Mucosa of descending colon (tissue), 3 donors: ENCODE measurements around the gene CEP350. TPM values are rescaled to one million over a fixed set of nuclear protein-coding genes. Genes with fewer than 3 reads are reported as not detected.
"Not testable (repeated sequence)": the region's sequence is repeated elsewhere in the genome, so short reads cannot be mapped to it uniquely, and the experiment has no call there.

Experiments used
- ATAC-seq: fragments of 200-7000 bp; cut with Tn5 transposase; one replicate; pipeline ENCODE4 v1.9.1; 2020; ENCODE audit warnings: mild to moderate bottlenecking, moderate library complexity
- DNase-seq, 3 donors: peaks; one replicate each; pipeline ENCODE4 v3.0.0-alpha.2; 2020
- H3K36me3 ChIP-seq: fragments of 200-600 bp; one replicate; pipeline ENCODE4 v1.8.0; 2021; ENCODE audit warnings: low read depth, mild to moderate bottlenecking
- H3K4me1 ChIP-seq: fragments of 200-600 bp; one replicate; pipeline ENCODE4 v1.8.0; 2021; ENCODE audit warnings: low read depth, mild to moderate bottlenecking
- H3K4me3 ChIP-seq: fragments of 200-600 bp; one replicate; pipeline ENCODE4 v1.8.0; 2021; ENCODE audit warnings: mild to moderate bottlenecking
- H3K9me3 ChIP-seq: fragments of 200-600 bp; one replicate; pipeline ENCODE4 v1.8.0; 2021; ENCODE audit warnings: mild to moderate bottlenecking
- intact Hi-C, 2 donors: fragments of 100-400 bp; cut with DNase I in 1 of 2; cut with micrococcal nuclease in 1 of 2; formaldehyde crosslinking; loops; one replicate each; pipeline versions ENCODE4 v1.11.0 to v1.11.1; 2022; cut with DNase I, micrococcal nuclease
- total RNA-seq, 3 donors: library from RNA; stranded (reverse); fragmentation: NEBNext Ultra II Directional in 2 of 3; extraction: Animal tissue kit (Norgen Biotek cat#: 25700) in 2 of 3; gene quantifications; one replicate each; pipeline versions ENCODE4 v1.2.1 to v1.2.4, GENCODE V29; 2021 to 2023
- TF ChIP-seq, protein P1 (sequence below): fragments of 200-600 bp; IDR thresholded peaks from one replicate; pipeline ENCODE4 v1.8.0; 2022; ENCODE audit warnings: antibody characterized with exemption, mild to moderate bottlenecking
- donor health status: DM: no; HTN: no; CAD: no; lungs with moderate emphysema.
- donor health status: DM: no; HTN: no; CAD: no.
- donor health status: DM: no; HTN: yes; CAD: no.

CEP350 gene
- total RNA-seq, 3 donors from 2014 or later, result 41.9 to 63.7 (median 53.9) TPM

DNA sequence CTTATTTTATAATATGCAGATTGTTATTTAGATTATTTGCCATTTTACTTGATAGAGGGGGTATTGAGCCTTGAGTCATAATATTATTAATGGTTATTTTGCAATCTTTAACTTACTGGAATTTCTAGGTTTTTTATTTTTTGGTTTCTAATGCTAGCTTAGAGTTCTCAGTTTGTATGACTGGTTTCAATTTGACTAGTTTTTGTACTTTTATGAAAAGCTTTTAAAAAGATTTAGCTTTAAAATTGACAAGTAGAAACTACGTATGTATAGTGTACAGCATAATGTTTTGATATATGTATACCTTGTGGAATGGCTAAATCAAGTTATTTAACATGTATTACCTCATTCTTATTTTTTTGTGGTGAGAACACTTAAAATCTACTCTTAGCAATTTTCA is 41.5 kb downstream of the CEP350 start:
- DNase-seq (no peak), ATAC-seq (no peak)
- H3K9me3 ChIP-seq, result no peaks in the 10 kb centered on the region
- no peaks in the 10 kb centered on the region for H3K4me1 ChIP-seq
- no peaks in the 10 kb centered on the region for H3K36me3 ChIP-seq
- intact Hi-C loops, result no loop called here
- TF ChIP-seq, protein P1, sequence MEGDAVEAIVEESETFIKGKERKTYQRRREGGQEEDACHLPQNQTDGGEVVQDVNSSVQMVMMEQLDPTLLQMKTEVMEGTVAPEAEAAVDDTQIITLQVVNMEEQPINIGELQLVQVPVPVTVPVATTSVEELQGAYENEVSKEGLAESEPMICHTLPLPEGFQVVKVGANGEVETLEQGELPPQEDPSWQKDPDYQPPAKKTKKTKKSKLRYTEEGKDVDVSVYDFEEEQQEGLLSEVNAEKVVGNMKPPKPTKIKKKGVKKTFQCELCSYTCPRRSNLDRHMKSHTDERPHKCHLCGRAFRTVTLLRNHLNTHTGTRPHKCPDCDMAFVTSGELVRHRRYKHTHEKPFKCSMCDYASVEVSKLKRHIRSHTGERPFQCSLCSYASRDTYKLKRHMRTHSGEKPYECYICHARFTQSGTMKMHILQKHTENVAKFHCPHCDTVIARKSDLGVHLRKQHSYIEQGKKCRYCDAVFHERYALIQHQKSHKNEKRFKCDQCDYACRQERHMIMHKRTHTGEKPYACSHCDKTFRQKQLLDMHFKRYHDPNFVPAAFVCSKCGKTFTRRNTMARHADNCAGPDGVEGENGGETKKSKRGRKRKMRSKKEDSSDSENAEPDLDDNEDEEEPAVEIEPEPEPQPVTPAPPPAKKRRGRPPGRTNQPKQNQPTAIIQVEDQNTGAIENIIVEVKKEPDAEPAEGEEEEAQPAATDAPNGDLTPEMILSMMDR, result no peak
- no peak overlapping the region for H3K4me3 ChIP-seq

DNA sequence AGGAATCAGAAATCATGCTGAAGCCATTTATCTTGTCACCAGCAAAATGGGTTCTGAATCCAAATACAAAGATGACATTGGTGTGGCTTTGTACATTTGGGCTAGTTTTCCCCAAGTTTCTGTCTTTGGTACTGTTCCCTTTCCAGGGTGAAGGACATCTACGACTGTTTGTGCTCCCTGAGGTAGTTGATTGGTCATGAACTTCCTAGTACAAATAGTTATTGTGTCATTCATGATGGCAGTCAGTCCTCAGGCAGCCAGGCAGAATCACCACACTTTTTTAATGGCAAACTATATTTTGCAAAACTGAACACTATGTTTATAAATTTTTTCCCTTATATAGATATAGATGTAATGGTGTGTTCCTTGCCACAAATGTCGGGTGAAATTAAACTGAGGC is 46.0 kb downstream of the CEP350 start:
- intact Hi-C loops, result no loop called here
- Histone ChIP-seq H3K4me1 (no peaks in the 10 kb centered on the region), H3K9me3 (no peaks in the 10 kb centered on the region), H3K4me3 (no peak overlapping the region), H3K36me3 (no peaks in the 10 kb centered on the region)
- TF ChIP-seq, protein P1, result no peak
- no peak for DNase-seq
- no peak for ATAC-seq

DNA sequence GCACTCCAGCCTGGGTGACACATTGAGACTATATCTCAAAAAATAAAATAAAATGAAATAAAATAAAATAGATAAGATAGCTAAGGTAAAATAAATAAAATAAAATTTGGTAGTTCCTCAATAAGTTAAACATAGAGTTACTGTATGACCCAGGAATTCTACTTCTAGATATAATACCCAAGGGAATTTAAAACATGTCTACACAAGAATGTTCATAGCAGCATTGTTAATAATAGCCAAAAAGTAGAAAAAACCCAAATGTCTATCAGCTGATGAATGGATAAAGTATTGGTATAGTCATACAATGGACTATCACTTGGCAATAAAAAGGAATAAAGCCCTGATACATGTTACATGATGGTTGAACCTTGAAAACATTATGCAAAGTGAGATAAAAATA is 47.8 kb downstream of the CEP350 start:
- DNase-seq, result no peak
- intact Hi-C loops, result no loop called here
- no peak for ATAC-seq

DNA sequence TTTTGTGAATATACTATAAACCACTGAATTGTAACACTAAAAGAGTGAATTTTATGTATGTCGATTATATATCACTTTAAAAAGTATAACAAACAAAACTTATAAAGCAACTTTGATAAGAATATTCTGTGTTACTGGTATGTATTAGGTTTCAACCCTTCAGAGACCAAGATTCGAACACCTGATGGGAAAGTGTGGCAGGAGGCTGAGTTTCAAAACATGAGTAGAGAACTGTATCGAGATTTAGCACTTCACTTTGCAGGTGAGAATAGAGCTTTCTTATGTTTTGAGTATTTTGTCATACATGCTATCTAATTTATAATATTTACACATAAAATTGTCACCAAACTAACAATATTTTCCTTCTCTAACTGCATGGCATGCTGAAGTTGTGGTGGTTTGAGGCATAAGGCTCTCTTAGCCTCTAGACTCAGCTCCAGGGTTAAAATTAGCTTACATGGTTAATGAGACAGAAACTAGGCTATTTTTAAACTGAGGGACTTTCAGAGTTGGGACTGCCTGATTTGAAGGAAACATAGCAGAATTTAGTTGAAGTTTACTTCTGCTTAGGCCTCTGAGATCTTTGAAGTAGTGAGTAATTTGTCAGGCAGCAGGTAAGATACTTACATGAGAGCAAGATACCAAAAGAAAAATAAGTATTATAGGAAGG is 48.6 kb downstream of the CEP350 start:
- no peaks in the 10 kb centered on the region for H3K36me3 ChIP-seq
- DNase-seq, result no peak
- intact Hi-C loops, result no loop called here

More for the DNA sequence above, 47.8 kb downstream of the CEP350 start:
- no peaks in the 10 kb centered on the region for H3K9me3 ChIP-seq
- TF ChIP-seq, protein P1, result no peak
- no peaks in the 10 kb centered on the region for H3K36me3 ChIP-seq
- H3K4me3 ChIP-seq, result no peak overlapping the region
- no peaks in the 10 kb centered on the region for H3K4me1 ChIP-seq

DNA sequence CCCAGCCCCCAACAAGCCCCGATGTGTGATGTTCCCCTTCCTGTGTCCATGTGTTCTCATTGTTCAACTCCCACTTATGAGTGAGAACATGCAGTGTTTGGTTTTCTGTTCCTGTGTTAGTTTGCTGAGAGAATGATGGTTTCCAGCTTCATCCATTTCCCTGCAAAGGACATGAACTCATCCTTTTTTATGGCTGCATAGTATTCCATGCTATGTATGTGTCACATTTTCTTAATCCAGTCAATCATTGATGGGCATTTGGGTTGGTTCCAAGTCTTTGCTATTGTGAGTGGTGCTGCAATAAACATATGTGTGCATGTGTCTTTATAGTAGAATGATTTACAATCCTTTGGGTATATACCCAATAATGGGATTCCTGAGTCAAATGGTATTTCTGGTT is 52.2 kb downstream of the CEP350 start:
- ATAC-seq, H3K4me3 ChIP-seq, H3K9me3 ChIP-seq, intact Hi-C loops, H3K4me1 ChIP-seq, DNase-seq, H3K36me3 ChIP-seq: not testable (repeated sequence)

More for the DNA sequence above, 48.6 kb downstream of the CEP350 start:
- H3K4me1 ChIP-seq, result no peaks in the 10 kb centered on the region
- ATAC-seq, result no peak
- no peaks in the 10 kb centered on the region for H3K9me3 ChIP-seq
- TF ChIP-seq, protein P1, result no peak
- H3K4me3 ChIP-seq, result no peak overlapping the region

DNA sequence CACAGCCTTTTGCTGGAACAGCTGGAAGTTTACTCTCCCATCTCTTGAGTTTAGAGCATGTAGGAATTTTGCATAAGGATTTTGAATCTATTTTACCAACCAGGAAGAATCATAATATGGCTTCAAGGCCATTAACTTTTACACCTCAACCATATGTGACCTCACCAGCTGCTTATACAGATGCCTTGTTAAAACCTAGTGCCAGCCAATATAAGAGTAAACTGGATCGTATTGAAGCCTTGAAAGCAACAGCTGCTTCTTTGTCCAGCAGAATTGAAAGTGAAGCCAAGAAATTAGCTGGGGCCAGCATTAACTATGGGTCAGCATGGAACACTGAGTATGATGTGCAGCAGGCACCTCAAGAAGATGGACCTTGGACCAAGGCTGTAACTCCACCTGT is 65.4 kb downstream of the CEP350 start:
- peak; percentile 73 for ATAC-seq
- intact Hi-C loops, result no loop called here
- H3K4me3 ChIP-seq, result no peak overlapping the region
- TF ChIP-seq, protein P1, result no peak
- H3K4me1 ChIP-seq, result no peaks in the 10 kb centered on the region
- peak in 1 of 3 donors; percentile 8 for DNase-seq
- no peaks in the 10 kb centered on the region for H3K36me3 ChIP-seq
- H3K9me3 ChIP-seq, result no peaks in the 10 kb centered on the region
